ENCODE results near the gene CSRP3.

Gene CSRP3

GRCh38 chr11:19225123-19225522 lies 23.3 kb upstream of the CSRP3 start:
- no peak for DNase-seq

GRCh38 chr11:19220903-19221724 lies 19.3 kb upstream of the CSRP3 start:
- no peak for DNase-seq

DNA sequence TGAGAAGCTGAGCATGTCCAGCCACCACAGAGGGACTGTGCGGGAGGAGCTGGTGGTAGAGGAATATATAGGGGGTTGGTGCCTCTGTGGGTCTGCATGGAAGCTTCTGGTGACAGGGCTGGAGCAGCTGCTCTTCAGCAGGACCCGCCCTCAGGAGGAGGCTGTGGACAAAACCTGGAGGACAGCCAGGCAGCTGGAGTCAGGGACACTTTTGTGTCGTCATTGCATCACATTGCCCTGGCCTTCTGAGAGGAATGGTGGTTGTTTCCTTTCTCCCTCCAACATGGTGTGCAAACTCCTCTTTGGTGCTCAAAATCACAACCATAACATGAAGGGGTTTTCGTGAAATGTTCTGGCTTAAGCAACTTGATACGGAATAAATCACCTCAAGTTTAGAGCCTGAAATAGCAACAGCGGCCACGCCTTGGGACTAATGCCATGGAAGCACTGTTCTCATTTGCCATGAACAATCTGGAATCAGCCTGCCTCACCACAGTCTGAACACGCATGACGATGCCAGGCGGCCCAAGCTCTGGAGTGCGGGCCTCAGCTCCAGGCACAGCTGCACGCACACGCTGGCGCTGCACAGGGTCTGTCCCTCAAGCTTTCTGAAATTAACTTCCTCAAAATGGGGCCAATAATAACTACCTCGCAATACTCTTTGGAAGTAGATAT lies 17.1 kb upstream of the CSRP3 start:
- DNase-seq = no peak

DNA sequence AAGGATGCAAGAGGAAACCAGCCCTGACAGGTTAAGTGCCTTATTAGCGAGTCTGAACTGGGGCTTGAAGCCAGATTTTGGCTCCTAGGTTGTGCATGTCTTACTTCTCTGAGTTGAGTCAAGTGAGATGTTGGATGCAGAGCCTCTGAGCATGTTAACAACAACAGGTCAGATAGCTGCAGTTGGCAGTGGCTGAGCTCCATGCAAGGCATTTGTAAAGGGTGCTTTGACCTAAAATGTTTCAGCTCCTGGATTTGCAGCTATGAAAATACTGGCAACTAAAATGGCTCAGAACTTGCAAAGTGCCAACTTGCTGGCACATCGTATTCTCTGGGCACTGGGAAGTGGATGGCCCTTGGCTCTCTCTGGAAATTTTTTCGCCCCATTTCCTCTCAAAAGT lies 16.4 kb upstream of the CSRP3 start:
- no peak for DNase-seq

- DNase-seq = no peak
Observed at GRCh38 chr11:19216709-19217374, 15.1 kb upstream of the CSRP3 start.

DNA sequence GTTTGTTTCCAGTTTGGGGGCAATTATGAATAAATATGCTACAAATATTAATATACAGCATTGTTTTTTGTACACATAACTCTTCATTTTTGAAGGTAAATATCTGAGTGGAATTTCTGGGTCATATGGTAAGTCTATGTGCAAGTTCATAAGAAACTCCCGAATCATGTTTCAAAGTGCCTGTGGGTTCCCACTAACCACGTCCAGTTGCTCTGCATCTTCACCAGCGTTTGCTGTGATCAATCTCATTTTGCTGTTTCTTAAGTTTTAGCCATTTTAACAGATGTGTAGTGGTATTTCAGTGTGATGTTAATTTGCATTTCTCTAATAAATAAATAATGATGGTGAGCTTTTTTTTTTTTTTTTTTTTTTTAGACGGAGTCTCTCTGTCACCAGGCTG lies 14.2 kb upstream of the CSRP3 start:
- DNase-seq = no peak

GRCh38 chr11:19209617-19210370 lies 8.0 kb upstream of the CSRP3 start:
- DNase-seq = no peak

- DNase-seq = no peak
Observed at GRCh38 chr11:19208959-19209546, 7.3 kb upstream of the CSRP3 start.

DNA sequence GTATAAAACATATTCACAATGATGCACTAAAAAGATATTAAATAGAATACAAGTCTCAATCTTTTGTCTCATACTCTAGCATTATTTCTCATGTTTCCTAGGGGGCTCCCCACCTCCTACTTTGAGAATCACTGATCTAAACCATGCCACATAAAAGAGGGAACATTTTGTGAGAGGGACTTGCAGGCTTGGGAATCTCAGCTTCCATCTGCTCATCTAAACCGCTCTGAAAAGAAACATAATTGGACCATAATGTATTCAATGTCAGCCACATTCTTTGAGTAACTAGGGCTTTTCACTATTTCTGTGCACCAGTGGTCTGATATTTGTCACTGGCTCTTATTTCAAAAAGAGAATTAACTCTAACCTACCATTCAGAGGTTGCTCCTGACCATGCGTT lies 6.4 kb upstream of the CSRP3 start:
- no peak for DNase-seq

DNA sequence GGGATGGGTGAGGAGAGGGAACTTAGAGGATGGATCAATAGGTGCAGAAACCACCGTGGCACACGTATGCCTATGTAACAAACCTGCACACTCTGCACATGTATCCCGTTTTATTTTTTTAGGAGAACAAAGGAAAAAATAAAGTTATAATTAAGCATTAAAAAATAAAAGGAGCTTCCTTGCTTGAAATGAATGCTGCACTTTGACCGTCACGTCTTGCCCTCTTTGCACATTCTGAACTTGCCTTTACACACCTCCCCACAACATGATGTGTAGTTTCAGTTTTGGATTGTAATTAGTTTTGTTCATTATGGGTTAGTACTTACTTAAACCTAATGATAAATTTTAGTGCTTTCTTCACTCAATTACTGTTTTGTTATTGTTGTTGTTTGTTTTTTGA lies 3.1 kb upstream of the CSRP3 start:
- no peak for DNase-seq

DNA sequence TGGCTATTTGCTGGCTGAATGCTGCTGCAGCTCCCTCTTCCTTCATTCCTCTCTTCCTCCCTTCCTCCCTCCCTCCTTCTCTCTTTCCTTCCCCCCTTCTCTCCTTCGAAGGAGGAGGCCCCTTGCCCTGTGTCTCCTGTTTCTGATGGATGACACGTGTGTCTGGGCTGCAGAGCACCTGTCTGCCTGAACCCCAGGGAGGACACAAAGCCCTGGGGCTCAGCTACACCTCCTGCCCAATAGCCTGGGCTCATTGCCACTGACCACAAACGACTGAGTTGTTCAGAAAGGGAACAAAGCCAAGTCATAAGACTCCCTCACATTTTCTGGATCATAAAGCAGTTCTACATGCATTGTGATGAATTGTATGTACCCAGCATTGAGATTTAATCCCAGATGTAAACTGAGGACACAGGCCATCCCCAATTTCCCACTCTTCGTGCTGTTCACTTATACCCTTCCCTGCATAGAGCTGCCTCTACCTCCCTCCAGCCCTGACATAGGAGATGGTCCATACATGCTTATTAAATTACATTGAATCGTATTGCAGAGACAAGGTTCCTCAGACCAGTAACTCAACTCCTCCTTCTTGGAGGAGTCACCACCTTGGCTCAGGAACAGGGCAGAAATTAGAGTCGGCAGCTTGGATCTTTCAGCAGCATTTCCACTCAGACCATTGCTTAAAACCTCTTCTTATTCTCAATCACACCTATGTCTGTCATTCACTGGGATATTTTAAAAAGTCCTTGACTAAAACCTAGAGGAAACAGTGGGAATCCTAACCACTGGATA lies 1.2 kb downstream of the CSRP3 start:
- no peak for DNase-seq

- DNase-seq = no peak
Observed at GRCh38 chr11:19199771-19200170, 2.0 kb downstream of the CSRP3 start.

DNA sequence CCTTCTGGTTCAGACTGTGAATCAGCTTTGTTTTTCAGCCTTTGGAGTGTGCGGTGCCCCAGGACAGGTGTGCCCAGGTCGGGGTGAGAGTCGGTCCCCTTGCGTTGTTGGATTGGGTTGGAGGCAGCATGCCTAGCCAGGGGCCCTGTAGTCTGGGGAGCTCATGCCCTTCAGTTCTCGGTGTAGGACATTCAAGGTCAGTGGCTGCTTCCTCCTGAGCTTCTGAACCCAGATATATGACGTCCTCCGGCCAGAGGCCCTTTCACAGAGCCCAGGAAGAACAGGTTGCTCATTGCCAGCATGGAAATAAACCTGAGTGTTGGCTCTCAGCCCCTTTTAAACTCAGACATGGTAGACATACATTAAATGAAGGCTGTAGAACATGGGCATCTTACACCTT lies 2.7 kb downstream of the CSRP3 start:
- DNase-seq = no peak

DNA sequence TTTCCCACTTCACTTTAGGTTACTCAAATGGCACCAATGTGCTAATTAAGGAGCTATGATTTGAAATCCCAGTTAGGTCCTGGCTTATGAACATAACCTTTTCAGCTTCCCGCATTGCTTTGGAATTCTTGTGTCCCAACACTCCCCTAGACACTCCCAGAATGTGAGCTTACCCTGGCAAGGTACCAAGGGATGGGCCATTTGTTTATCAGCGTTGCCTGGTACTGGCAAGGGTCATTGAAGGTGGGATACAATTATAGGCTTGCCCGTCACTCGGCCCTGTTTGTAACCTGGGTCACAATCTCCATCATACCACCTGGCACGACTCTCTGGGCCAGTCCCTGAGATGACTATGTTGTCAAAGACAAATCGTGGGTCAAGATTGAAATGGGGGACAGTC lies 5.4 kb downstream of the CSRP3 start:
- DNase-seq = no peak

DNA sequence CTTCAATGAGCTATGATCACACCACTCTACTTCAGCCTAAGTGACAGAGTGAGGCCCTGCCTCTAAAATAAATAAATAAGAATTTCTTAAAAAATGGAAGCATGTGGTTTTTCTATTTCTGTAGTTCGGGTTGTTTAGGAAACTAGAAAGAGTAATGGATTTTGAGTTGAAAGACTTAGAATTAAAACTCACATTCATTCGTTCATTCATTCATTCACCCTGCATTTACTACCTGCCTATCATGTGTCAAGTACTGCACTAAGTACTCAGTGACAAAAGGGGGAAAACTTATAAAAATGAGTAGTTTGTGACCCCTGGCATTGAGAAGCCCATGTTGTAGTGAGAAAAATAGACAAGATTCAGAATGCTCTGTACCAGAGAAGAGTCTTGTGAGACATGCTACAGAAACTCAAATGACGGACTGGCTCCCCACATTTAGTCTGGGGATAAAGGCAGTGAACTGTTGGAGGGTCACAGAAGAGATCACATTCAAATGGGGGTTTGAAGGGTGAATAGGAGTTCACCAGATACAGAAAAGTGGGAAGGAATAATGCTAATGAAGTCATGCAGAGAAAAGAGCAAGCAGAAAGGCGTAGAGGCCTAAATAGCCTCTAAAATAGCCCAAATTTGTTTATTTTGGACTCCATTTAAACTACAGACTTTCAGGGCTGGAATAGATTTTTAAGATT lies 7.0 kb downstream of the CSRP3 start:
- no peak for DNase-seq

GRCh38 chr11:19193916-19194315 lies 7.9 kb downstream of the CSRP3 start:
- no peak for DNase-seq

- DNase-seq = no peak
Observed at GRCh38 chr11:19191530-19192169, 10.1 kb downstream of the CSRP3 start.

DNA sequence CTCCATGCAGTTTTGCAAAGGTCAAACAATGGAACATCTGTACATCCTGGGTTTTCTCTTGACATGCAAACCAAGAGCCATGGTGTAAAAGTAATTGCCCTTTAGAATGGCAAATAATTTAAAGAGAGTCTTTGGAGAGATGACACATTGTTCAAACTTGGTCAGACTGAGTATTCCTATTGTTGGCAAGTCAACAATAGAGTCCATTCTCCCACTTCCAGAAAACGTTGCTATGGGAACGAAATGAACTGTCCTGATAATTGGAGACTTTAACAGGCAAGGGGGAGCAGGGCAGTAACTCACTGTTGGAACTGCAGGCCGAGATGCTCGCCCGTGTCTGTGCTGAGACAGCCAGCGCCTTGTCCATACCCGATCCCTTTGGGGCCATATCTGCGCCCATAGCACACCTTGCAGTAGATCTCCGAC lies 13.9 kb downstream of the CSRP3 start:
- DNase-seq = no peak

DNA sequence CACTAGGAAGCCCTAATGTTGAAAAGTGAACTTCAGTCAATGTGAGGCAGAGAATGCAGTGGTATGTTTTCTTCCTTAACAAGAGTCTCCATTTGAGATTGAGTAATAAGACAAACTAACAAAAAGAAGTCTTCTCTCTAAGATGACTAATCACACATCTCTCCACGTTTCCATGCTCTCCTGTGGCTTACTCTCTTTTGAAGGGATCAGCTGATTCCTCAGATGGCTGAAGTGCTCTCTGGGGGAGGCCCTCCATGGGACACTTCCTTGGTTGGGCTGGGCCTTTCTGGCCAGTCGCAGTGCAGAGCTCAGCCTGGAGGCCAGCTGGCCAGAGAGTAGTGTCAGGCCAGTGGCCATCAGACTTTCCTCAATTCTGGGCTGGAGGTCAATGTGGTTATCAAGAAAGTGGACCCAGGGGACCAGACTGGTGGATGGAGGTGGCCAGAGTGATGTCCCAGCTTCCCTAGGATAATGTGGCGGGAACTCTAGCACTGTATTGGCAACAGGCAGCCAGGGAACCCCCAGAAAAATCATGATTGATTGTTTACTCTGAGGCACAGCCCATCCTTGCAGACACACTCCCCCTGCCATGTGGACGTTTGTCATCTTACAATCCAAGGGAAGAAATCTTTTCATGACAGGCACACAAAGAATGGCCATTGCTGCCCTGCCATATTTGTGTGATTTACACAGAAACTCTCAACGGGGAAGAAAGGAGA lies 14.5 kb downstream of the CSRP3 start:
- DNase-seq = no peak

- no peak for DNase-seq
Observed at GRCh38 chr11:19185516-19186052, 16.2 kb downstream of the CSRP3 start.

All from CD4-positive, alpha-beta T cell treated with Interleukin-21 for 1 hour (primary cell).